Activated CD8-positive, alpha-beta T cell treated with anti-CD3 and anti-CD28 coated beads for 36 hours (primary cell): Measurements from ENCODE around the gene SAMD4A. TPM values are rescaled to one million over a fixed set of nuclear protein-coding genes. Genes with fewer than 3 reads are reported as not detected.
"Not testable (repeated sequence)": the region's sequence is repeated elsewhere in the genome, so short reads cannot be mapped to it uniquely, and the experiment has no call there.

Experiments used
- ATAC-seq: fragments of 200-7000 bp; cut with Tn5 transposase; one replicate; pipeline ENCODE4 v1.10.0; 2021; ENCODE audit warnings: mild to moderate bottlenecking, moderate library complexity
- CTCF ChIA-PET: fragments of 350-600 bp; sonication (Branson Sonifier 250); formaldehyde crosslinking; loops from one replicate; lab custom pipeline; 2021; ENCODE audit warnings: antibody characterized with exemption; lab: Charles Lee
- POLR2A ChIA-PET: fragments of 350-600 bp; sonication (Branson Sonifier 250); formaldehyde crosslinking; loops from one replicate; lab custom pipeline; 2021; ENCODE audit warnings: antibody characterized with exemption; lab: Charles Lee
- DNase-seq: peaks from one replicate; pipeline ENCODE4 v3.0.0-alpha.2; 2020
- H3K27ac Mint-ChIP-seq: one replicate; pipeline ENCODE4 v1.8.0; 2021; ENCODE audit warnings: mild to moderate bottlenecking, mixed read lengths
- H3K27me3 Mint-ChIP-seq: one replicate; pipeline ENCODE4 v1.8.0; 2021; ENCODE audit warnings: mixed read lengths
- H3K36me3 Mint-ChIP-seq: one replicate; pipeline ENCODE4 v1.8.0; 2021; ENCODE audit warnings: low read depth, mixed read lengths
- H3K4me1 Mint-ChIP-seq: one replicate; pipeline ENCODE4 v1.8.0; 2021; ENCODE audit warnings: low read depth, mixed read lengths
- H3K4me3 Mint-ChIP-seq: one replicate; pipeline ENCODE4 v1.8.0; 2021; ENCODE audit warnings: mild to moderate bottlenecking, moderate library complexity, mixed read lengths
- H3K9me3 Mint-ChIP-seq: one replicate; pipeline ENCODE4 v1.8.0; 2021; ENCODE audit warnings: mixed read lengths
- CTCF ChIP-seq: fragments of 200-600 bp; IDR thresholded peaks from one replicate; pipeline ENCODE4 v1.8.0; 2022; ENCODE audit warnings: antibody characterized with exemption, mild to moderate bottlenecking
- intact Hi-C: fragments of 100-400 bp; cut with micrococcal nuclease; formaldehyde crosslinking; loops from one replicate; pipeline ENCODE4 v1.10.0; 2022
- total RNA-seq, 2 experiments: library from RNA; stranded (reverse); gene quantifications; one replicate each; pipeline ENCODE4 v1.2.3, GENCODE V29; 2021

SAMD4A gene
- total RNA-seq, 2 experiments from 2014 or later, result 4.5 to 4.9 TPM

GRCh38 chr14:54798465-54799124, 231.7 kb downstream of the SAMD4A start:
- ChIA-PET POLR2A (no interaction called here), CTCF (no interaction called here)
- no peaks in the 10 kb centered on the region for H3K4me1 Mint-ChIP-seq
- no peak overlapping the region for H3K27ac Mint-ChIP-seq
- peaks cover 14% of the 10 kb centered on the region for H3K27me3 Mint-ChIP-seq
- TF ChIP-seq CTCF, result no peak
- intact Hi-C loops, result no loop called here
- ATAC-seq (no peak), DNase-seq (no peak)
- H3K4me3 Mint-ChIP-seq, result no peak overlapping the region
- H3K36me3 Mint-ChIP-seq, result no peaks in the 10 kb centered on the region
- H3K9me3 Mint-ChIP-seq, result peaks cover 3% of the 10 kb centered on the region

- H3K36me3 Mint-ChIP-seq, H3K27ac Mint-ChIP-seq, H3K4me1 Mint-ChIP-seq, H3K9me3 Mint-ChIP-seq, DNase-seq, ATAC-seq, POLR2A ChIA-PET, H3K4me3 Mint-ChIP-seq, intact Hi-C loops: not testable (repeated sequence)
- H3K27me3 Mint-ChIP-seq, result peaks cover 28% of the 10 kb centered on the region
- CTCF ChIA-PET, result interaction anchor here (10.9 kb wide), 1 partner anchor 26 kb away, joined by 82 read pairs; no protein-coding TSS in a partner anchor
Observed at GRCh38 chr14:54801482-54801881, 234.6 kb downstream of the SAMD4A start.

GRCh38 chr14:54803396-54803795, 236.5 kb downstream of the SAMD4A start:
- no peak overlapping the region for H3K27ac Mint-ChIP-seq

GRCh38 chr14:54803926-54804537, 237.1 kb downstream of the SAMD4A start:
- POLR2A ChIA-PET, result interaction anchor here (0.7 to 0.9 kb wide), 2 partner anchors 10 to 237 kb away, joined by 3 to 4 read pairs; partner anchors contain the start of gene SAMD4A
- no peak overlapping the region for H3K4me3 Mint-ChIP-seq
- H3K9me3 Mint-ChIP-seq, result no peaks in the 10 kb centered on the region
- CTCF ChIA-PET, result interaction anchor here (1.4 to 10.9 kb wide), 7 partner anchors 10 to 239 kb away, joined by 5 to 93 read pairs (median 37); partner anchors contain the start of gene SAMD4A
- no peaks in the 10 kb centered on the region for H3K4me1 Mint-ChIP-seq
- ATAC-seq, result no peak
- intact Hi-C loops, result loop anchor here (2.0 kb wide), 2 partner anchors 27 to 239 kb away; no protein-coding TSS in a partner anchor
- TF ChIP-seq CTCF, result no peak
- H3K27ac Mint-ChIP-seq, result no peak overlapping the region
- no peaks in the 10 kb centered on the region for H3K36me3 Mint-ChIP-seq
- H3K27me3 Mint-ChIP-seq, result peaks cover 26% of the 10 kb centered on the region
- DNase-seq, result no peak

More at GRCh38 chr14:54803396-54803795, 236.5 kb downstream of the SAMD4A start:
- no peaks in the 10 kb centered on the region for H3K4me1 Mint-ChIP-seq
- ChIA-PET CTCF (interaction anchor here (0.9 to 10.9 kb wide), 8 partner anchors 10 to 245 kb away, joined by 3 to 93 read pairs (median 33); partner anchors contain the start of gene SAMD4A), POLR2A (interaction anchor here (0.6 to 0.9 kb wide), 2 partner anchors 8 to 236 kb away, joined by 3 to 4 read pairs; partner anchors contain the start of gene SAMD4A)
- no peaks in the 10 kb centered on the region for H3K36me3 Mint-ChIP-seq
- H3K4me3 Mint-ChIP-seq, result no peak overlapping the region
- ATAC-seq (no peak), DNase-seq (no peak)
- H3K9me3 Mint-ChIP-seq, result no peaks in the 10 kb centered on the region
- intact Hi-C loops, result loop anchor here (2.0 kb wide), 1 partner anchor 239 kb away; no protein-coding TSS in a partner anchor
- H3K27me3 Mint-ChIP-seq, result peaks cover 29% of the 10 kb centered on the region
- TF ChIP-seq CTCF, result no peak

GRCh38 chr14:54804538-54805041, 237.7 kb downstream of the SAMD4A start:
- ChIA-PET CTCF (interaction anchor here (1.1 to 10.9 kb wide), 14 partner anchors 9 to 278 kb away, joined by 3 to 93 read pairs (median 6); partner anchors contain the start of gene SAMD4A), POLR2A (interaction anchor here (0.7 kb wide), 1 partner anchor 10 kb away, joined by 3 read pairs; no protein-coding TSS in a partner anchor)
- ATAC-seq, result no peak
- H3K4me1 Mint-ChIP-seq, result peaks cover under 1% of the 10 kb centered on the region
- no peak overlapping the region for H3K4me3 Mint-ChIP-seq
- peaks cover 26% of the 10 kb centered on the region for H3K27me3 Mint-ChIP-seq
- no peaks in the 10 kb centered on the region for H3K9me3 Mint-ChIP-seq
- no peak for DNase-seq
- no peak for TF ChIP-seq CTCF
- H3K36me3 Mint-ChIP-seq, result no peaks in the 10 kb centered on the region
- no peak overlapping the region for H3K27ac Mint-ChIP-seq
- intact Hi-C loops, result loop anchor here (2.0 kb wide), 1 partner anchor 28 kb away; no protein-coding TSS in a partner anchor
